ENCODE measurements around the gene SYPL1.

DNA sequence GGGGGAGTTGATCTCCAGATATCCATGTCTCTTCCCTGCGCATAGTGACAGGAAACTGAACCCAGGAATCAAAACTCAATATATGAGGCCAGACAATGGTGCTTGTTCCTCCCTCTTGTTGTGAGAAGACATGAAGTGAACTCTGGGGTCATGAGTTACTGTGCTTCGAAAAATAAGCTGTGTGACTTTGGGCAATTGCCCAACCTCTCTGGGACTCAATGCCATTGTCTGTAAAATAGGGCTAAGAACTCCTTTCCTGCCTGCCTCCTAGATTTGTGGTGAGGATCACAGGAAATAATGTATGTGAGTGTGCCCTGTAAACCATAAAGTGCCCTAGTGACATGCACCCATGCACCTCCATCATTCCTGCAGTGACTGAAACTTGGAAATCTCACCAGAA, 48.4 kb downstream of the SYPL1 start:
- TF ChIP-seq, protein P1, sequence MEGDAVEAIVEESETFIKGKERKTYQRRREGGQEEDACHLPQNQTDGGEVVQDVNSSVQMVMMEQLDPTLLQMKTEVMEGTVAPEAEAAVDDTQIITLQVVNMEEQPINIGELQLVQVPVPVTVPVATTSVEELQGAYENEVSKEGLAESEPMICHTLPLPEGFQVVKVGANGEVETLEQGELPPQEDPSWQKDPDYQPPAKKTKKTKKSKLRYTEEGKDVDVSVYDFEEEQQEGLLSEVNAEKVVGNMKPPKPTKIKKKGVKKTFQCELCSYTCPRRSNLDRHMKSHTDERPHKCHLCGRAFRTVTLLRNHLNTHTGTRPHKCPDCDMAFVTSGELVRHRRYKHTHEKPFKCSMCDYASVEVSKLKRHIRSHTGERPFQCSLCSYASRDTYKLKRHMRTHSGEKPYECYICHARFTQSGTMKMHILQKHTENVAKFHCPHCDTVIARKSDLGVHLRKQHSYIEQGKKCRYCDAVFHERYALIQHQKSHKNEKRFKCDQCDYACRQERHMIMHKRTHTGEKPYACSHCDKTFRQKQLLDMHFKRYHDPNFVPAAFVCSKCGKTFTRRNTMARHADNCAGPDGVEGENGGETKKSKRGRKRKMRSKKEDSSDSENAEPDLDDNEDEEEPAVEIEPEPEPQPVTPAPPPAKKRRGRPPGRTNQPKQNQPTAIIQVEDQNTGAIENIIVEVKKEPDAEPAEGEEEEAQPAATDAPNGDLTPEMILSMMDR (IDR thresholded peaks at IDR 0.05): no peak
- TF ChIP-seq EP300 (IDR thresholded peaks at IDR 0.05) (no peak), POLR2A (IDR thresholded peaks at IDR 0.05) (no peak)

Data from stomach (tissue), 4 donors.